ENCODE results near the gene PRKCA.

Gene PRKCA

GRCh38 chr17:66803474-66803951 is 501.1 kb downstream of the PRKCA start:
- Histone ChIP-seq H3K9me3 (ENCODE audit: control insufficient read depth, low read length) (no peaks in the 10 kb centered on the region), H3K36me3 (ENCODE audit: control insufficient read depth, insufficient read depth, low read length) (no peaks in the 10 kb centered on the region), H3K27me3 (ENCODE audit: control insufficient read depth, insufficient read depth, low read length) (no peaks in the 10 kb centered on the region), H3K4me1 (ENCODE audit: control insufficient read depth, insufficient read depth, low read length) (no peaks in the 10 kb centered on the region), H3K4me3 (ENCODE audit: low read length) (no peak overlapping the region), H3K9ac (ENCODE audit: low read length) (no peak overlapping the region)

GRCh38 chr17:66805567-66805966 is 503.2 kb downstream of the PRKCA start:
- H3K4me1 ChIP-seq (ENCODE audit: control insufficient read depth, insufficient read depth, low read length) = no peaks in the 10 kb centered on the region
- H3K9me3 ChIP-seq (ENCODE audit: control insufficient read depth, low read length) = no peaks in the 10 kb centered on the region
- H3K9ac ChIP-seq (ENCODE audit: low read length) = no peak overlapping the region
- H3K27me3 ChIP-seq (ENCODE audit: control insufficient read depth, insufficient read depth, low read length) = no peaks in the 10 kb centered on the region
- no peaks in the 10 kb centered on the region for H3K36me3 ChIP-seq (ENCODE audit: control insufficient read depth, insufficient read depth, low read length)
- no peak overlapping the region for H3K4me3 ChIP-seq (ENCODE audit: low read length)

GRCh38 chr17:66807182-66807581 is 504.8 kb downstream of the PRKCA start:
- Histone ChIP-seq H3K9ac (ENCODE audit: low read length) (no peak overlapping the region), H3K4me1 (ENCODE audit: control insufficient read depth, insufficient read depth, low read length) (no peaks in the 10 kb centered on the region), H3K27me3 (ENCODE audit: control insufficient read depth, insufficient read depth, low read length) (no peaks in the 10 kb centered on the region), H3K4me3 (ENCODE audit: low read length) (no peak overlapping the region), H3K36me3 (ENCODE audit: control insufficient read depth, insufficient read depth, low read length) (no peaks in the 10 kb centered on the region), H3K9me3 (ENCODE audit: control insufficient read depth, low read length) (no peaks in the 10 kb centered on the region)

- H3K4me3 ChIP-seq (ENCODE audit: low read length) = no peak overlapping the region
- H3K27me3 ChIP-seq (ENCODE audit: control insufficient read depth, insufficient read depth, low read length) = no peaks in the 10 kb centered on the region
- no peaks in the 10 kb centered on the region for H3K9me3 ChIP-seq (ENCODE audit: control insufficient read depth, low read length)
- H3K4me1 ChIP-seq (ENCODE audit: control insufficient read depth, insufficient read depth, low read length) = no peaks in the 10 kb centered on the region
- H3K36me3 ChIP-seq (ENCODE audit: control insufficient read depth, insufficient read depth, low read length) = no peaks in the 10 kb centered on the region
- H3K9ac ChIP-seq (ENCODE audit: low read length) = no peak overlapping the region
These were observed 507.0 kb downstream of the PRKCA start for GRCh38 chr17:66809408-66809807.

- H3K4me1 ChIP-seq (ENCODE audit: control insufficient read depth, insufficient read depth, low read length) = no peaks in the 10 kb centered on the region
- no peaks in the 10 kb centered on the region for H3K9me3 ChIP-seq (ENCODE audit: control insufficient read depth, low read length)
- no peak overlapping the region for H3K4me3 ChIP-seq (ENCODE audit: low read length)
- H3K36me3 ChIP-seq (ENCODE audit: control insufficient read depth, insufficient read depth, low read length) = no peaks in the 10 kb centered on the region
- no peak overlapping the region for H3K9ac ChIP-seq (ENCODE audit: low read length)
- no peaks in the 10 kb centered on the region for H3K27me3 ChIP-seq (ENCODE audit: control insufficient read depth, insufficient read depth, low read length)
These were observed 508.7 kb downstream of the PRKCA start for GRCh38 chr17:66810951-66811682.

DNA sequence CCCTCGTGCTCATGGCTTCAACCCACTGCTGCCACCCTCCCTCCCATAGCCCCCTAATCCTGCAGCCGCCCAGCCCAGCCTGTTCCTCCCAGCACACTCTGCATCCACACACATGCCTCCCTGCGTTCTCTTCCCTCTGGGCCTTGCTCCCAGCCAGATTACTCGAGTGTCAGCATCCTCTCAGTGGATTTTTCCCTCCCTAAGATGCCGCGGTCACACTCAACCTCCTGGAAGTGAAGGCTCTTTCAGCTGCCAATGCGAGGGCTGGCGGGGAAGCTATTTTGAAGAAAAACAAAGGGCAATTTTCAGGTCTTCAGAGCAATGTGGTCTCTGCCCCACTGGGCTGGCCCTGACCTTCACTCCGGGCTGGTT is 509.3 kb downstream of the PRKCA start:
- no peaks in the 10 kb centered on the region for H3K4me1 ChIP-seq (ENCODE audit: control insufficient read depth, insufficient read depth, low read length)
- H3K27me3 ChIP-seq (ENCODE audit: control insufficient read depth, insufficient read depth, low read length) = no peaks in the 10 kb centered on the region
- H3K9ac ChIP-seq (ENCODE audit: low read length) = no peak overlapping the region
- no peaks in the 10 kb centered on the region for H3K9me3 ChIP-seq (ENCODE audit: control insufficient read depth, low read length)
- no peak overlapping the region for H3K4me3 ChIP-seq (ENCODE audit: low read length)
- H3K36me3 ChIP-seq (ENCODE audit: control insufficient read depth, insufficient read depth, low read length) = no peaks in the 10 kb centered on the region

GRCh38 chr17:66812571-66812970 is 510.2 kb downstream of the PRKCA start:
- no peaks in the 10 kb centered on the region for H3K9me3 ChIP-seq (ENCODE audit: control insufficient read depth, low read length)
- H3K36me3 ChIP-seq (ENCODE audit: control insufficient read depth, insufficient read depth, low read length) = no peaks in the 10 kb centered on the region
- no peak overlapping the region for H3K4me3 ChIP-seq (ENCODE audit: low read length)
- no peaks in the 10 kb centered on the region for H3K27me3 ChIP-seq (ENCODE audit: control insufficient read depth, insufficient read depth, low read length)
- H3K4me1 ChIP-seq (ENCODE audit: control insufficient read depth, insufficient read depth, low read length) = no peaks in the 10 kb centered on the region
- H3K9ac ChIP-seq (ENCODE audit: low read length) = no peak overlapping the region

- Histone ChIP-seq H3K27me3 (ENCODE audit: control insufficient read depth, insufficient read depth, low read length) (no peaks in the 10 kb centered on the region), H3K4me1 (ENCODE audit: control insufficient read depth, insufficient read depth, low read length) (no peaks in the 10 kb centered on the region)
These were observed 510.9 kb downstream of the PRKCA start for GRCh38 chr17:66813296-66813695.

GRCh38 chr17:66814026-66814425 is 511.6 kb downstream of the PRKCA start:
- no peaks in the 10 kb centered on the region for H3K4me1 ChIP-seq (ENCODE audit: control insufficient read depth, insufficient read depth, low read length)
- H3K27me3 ChIP-seq (ENCODE audit: control insufficient read depth, insufficient read depth, low read length) = no peaks in the 10 kb centered on the region

More at GRCh38 chr17:66813296-66813695, 510.9 kb downstream of the PRKCA start:
- no peak overlapping the region for H3K4me3 ChIP-seq (ENCODE audit: low read length)
- no peak overlapping the region for H3K9ac ChIP-seq (ENCODE audit: low read length)
- H3K9me3 ChIP-seq (ENCODE audit: control insufficient read depth, low read length) = no peaks in the 10 kb centered on the region
- H3K36me3 ChIP-seq (ENCODE audit: control insufficient read depth, insufficient read depth, low read length) = no peaks in the 10 kb centered on the region

DNA sequence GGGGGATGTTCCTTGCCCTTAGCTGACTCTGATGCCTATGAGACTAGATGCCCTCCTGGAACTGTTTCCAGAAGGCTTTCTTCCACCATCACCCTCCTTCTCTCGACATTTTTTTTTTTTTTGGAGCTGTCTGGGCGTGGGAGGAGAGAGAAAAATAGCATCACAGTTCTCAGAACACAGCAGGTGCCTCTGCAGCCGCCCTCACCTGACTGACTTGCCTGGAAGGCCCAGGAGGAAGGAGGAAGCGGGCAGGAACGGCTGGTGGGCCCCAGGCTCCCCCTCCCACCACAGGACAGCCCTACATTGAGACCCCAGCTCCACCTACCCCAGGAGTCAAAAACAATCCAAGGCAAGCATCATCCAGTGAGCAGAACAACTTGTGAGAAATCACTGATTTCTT is 512.2 kb downstream of the PRKCA start:
- no peaks in the 10 kb centered on the region for H3K27me3 ChIP-seq (ENCODE audit: control insufficient read depth, insufficient read depth, low read length)
- H3K9ac ChIP-seq (ENCODE audit: low read length) = no peak overlapping the region
- H3K9me3 ChIP-seq (ENCODE audit: control insufficient read depth, low read length) = no peaks in the 10 kb centered on the region
- H3K4me3 ChIP-seq (ENCODE audit: low read length) = no peak overlapping the region
- H3K36me3 ChIP-seq (ENCODE audit: control insufficient read depth, insufficient read depth, low read length) = no peaks in the 10 kb centered on the region
- no peaks in the 10 kb centered on the region for H3K4me1 ChIP-seq (ENCODE audit: control insufficient read depth, insufficient read depth, low read length)

More at GRCh38 chr17:66814026-66814425, 511.6 kb downstream of the PRKCA start:
- no peak overlapping the region for H3K9ac ChIP-seq (ENCODE audit: low read length)
- no peaks in the 10 kb centered on the region for H3K36me3 ChIP-seq (ENCODE audit: control insufficient read depth, insufficient read depth, low read length)
- H3K9me3 ChIP-seq (ENCODE audit: control insufficient read depth, low read length) = no peaks in the 10 kb centered on the region
- H3K4me3 ChIP-seq (ENCODE audit: low read length) = no peak overlapping the region

GRCh38 chr17:66817750-66818149 is 515.3 kb downstream of the PRKCA start:
- Histone ChIP-seq H3K27me3 (ENCODE audit: control insufficient read depth, insufficient read depth, low read length) (no peaks in the 10 kb centered on the region), H3K4me3 (ENCODE audit: low read length) (no peak overlapping the region), H3K36me3 (ENCODE audit: control insufficient read depth, insufficient read depth, low read length) (no peaks in the 10 kb centered on the region), H3K4me1 (ENCODE audit: control insufficient read depth, insufficient read depth, low read length) (no peaks in the 10 kb centered on the region), H3K9me3 (ENCODE audit: control insufficient read depth, low read length) (no peaks in the 10 kb centered on the region), H3K9ac (ENCODE audit: low read length) (no peak overlapping the region)

GRCh38 chr17:66819466-66819865 is 517.1 kb downstream of the PRKCA start:
- no peaks in the 10 kb centered on the region for H3K36me3 ChIP-seq (ENCODE audit: control insufficient read depth, insufficient read depth, low read length)
- H3K4me1 ChIP-seq (ENCODE audit: control insufficient read depth, insufficient read depth, low read length) = no peaks in the 10 kb centered on the region
- H3K4me3 ChIP-seq (ENCODE audit: low read length) = no peak overlapping the region
- H3K27me3 ChIP-seq (ENCODE audit: control insufficient read depth, insufficient read depth, low read length) = no peaks in the 10 kb centered on the region
- no peak overlapping the region for H3K9ac ChIP-seq (ENCODE audit: low read length)
- H3K9me3 ChIP-seq (ENCODE audit: control insufficient read depth, low read length) = no peaks in the 10 kb centered on the region

DNA sequence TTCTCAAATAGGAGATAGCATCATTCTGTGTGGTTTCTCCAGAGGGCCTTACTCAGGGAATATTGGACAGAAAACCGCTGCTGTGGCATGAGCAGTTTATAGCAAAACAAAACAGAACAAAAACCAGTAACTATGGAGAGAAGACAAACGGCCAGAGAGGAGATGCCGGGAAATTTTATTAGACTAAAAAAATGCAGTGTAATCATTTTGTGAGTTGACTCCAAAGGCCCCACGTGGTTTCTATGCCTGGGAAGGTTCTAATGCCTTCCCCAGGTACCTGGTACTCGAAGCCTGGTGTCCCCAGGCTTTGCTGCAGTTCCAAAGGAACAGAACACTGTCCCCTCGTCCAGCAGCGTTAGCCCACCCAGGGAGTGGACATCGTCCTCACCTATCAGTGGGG is 519.6 kb downstream of the PRKCA start:
- no peak overlapping the region for H3K9ac ChIP-seq (ENCODE audit: low read length)
- no peaks in the 10 kb centered on the region for H3K9me3 ChIP-seq (ENCODE audit: control insufficient read depth, low read length)
- H3K4me3 ChIP-seq (ENCODE audit: low read length) = no peak overlapping the region
- no peaks in the 10 kb centered on the region for H3K4me1 ChIP-seq (ENCODE audit: control insufficient read depth, insufficient read depth, low read length)
- H3K27me3 ChIP-seq (ENCODE audit: control insufficient read depth, insufficient read depth, low read length) = no peaks in the 10 kb centered on the region
- H3K36me3 ChIP-seq (ENCODE audit: control insufficient read depth, insufficient read depth, low read length) = no peaks in the 10 kb centered on the region

Measured in mucosa of stomach (tissue), 1 donor.